DND-41 (cell line): Measurements from ENCODE around the gene AHNAK.

Experiments
- EZH2 ChIP-seq: IDR thresholded peaks from 3 replicates; pipeline ENCODE4 v1.6.1; 2012; ENCODE audit warnings: borderline replicate concordance, low read depth, mild to moderate bottlenecking, moderate library complexity, low read length, inconsistent platforms; ENCODE audit not compliant: severe bottlenecking
- TF ChIP-seq, protein P1 (sequence below): IDR thresholded peaks from 2 replicates; pipeline ENCODE4 v1.5.1; 2012; ENCODE audit warnings: borderline replicate concordance, low read length, moderate library complexity, mild to moderate bottlenecking; ENCODE audit not compliant: poor library complexity, severe bottlenecking; ENCODE audit errors: extremely low read depth

DNA sequence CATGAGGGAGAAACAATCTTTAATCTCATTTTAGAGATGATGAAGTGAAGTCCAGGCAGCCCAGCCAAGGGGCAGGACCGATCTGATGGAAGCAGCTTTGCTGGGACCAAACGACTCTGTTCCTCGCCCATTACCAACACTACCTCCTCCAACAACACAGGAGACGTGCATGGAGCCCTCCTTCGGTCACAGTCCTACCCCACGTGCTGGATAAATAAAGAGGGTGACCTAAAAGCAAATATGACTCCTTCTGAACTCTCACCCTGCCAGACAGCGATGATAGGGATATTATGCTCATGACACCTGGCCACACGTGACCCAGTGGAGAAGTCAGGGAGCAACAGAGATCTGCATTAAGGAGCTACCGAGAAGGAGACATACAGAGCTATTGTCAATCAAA, 101.8 kb downstream of the AHNAK start:
- TF ChIP-seq, protein P1, sequence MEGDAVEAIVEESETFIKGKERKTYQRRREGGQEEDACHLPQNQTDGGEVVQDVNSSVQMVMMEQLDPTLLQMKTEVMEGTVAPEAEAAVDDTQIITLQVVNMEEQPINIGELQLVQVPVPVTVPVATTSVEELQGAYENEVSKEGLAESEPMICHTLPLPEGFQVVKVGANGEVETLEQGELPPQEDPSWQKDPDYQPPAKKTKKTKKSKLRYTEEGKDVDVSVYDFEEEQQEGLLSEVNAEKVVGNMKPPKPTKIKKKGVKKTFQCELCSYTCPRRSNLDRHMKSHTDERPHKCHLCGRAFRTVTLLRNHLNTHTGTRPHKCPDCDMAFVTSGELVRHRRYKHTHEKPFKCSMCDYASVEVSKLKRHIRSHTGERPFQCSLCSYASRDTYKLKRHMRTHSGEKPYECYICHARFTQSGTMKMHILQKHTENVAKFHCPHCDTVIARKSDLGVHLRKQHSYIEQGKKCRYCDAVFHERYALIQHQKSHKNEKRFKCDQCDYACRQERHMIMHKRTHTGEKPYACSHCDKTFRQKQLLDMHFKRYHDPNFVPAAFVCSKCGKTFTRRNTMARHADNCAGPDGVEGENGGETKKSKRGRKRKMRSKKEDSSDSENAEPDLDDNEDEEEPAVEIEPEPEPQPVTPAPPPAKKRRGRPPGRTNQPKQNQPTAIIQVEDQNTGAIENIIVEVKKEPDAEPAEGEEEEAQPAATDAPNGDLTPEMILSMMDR: no peak
- no peak for TF ChIP-seq EZH2
